Vagina (tissue), 2 donors: Measurements from ENCODE around the gene CASP2. TPM values are rescaled to one million over a fixed set of nuclear protein-coding genes. Genes with fewer than 3 reads are reported as not detected.

ENCODE experiments used
- DNase-seq, 2 donors: peaks; one replicate each; pipeline ENCODE4 v3.0.0-alpha.2; 2017; ENCODE audit errors: extremely low spot score in 2 of 2
- H3K27ac ChIP-seq: fragments of 200-600 bp; sonication (generic); one replicate; pipeline ENCODE4 v1.5.1; 2019
- H3K27me3 ChIP-seq: fragments of 200-600 bp; sonication (generic); one replicate; pipeline ENCODE4 v1.5.1; 2019
- H3K36me3 ChIP-seq, 2 donors: fragments of 200-600 bp; sonication (generic); one replicate each; pipeline ENCODE4 v1.5.1; 2017 to 2019
- H3K4me1 ChIP-seq: fragments of 200-600 bp; sonication (generic); one replicate; pipeline ENCODE4 v1.5.1; 2019
- H3K4me3 ChIP-seq, 2 donors: fragments of 200-600 bp; sonication (generic); 1 replicate in 1 of 2; 2 replicates in 1 of 2; pipeline ENCODE4 v1.5.1; 2016 to 2019
- H3K9me3 ChIP-seq: fragments of 200-600 bp; sonication (generic); one replicate; pipeline ENCODE4 v1.5.1; 2019
- CTCF ChIP-seq, 3 experiments: fragments of 450-650 bp in 2 of 3; fragments of 200-600 bp in 1 of 3; sonication (generic) in 1 of 3; IDR thresholded peaks; one replicate each; pipeline ENCODE4 v1.5.1; 2017 to 2019; ENCODE audit warnings: antibody characterized with exemption in 3 of 3, mild to moderate bottlenecking in 2 of 3, moderate library complexity in 2 of 3
- POLR2A ChIP-seq, 2 donors: fragments of 450-650 bp; IDR thresholded peaks; one replicate each; pipeline ENCODE4 v1.6.1; 2017; ENCODE audit warnings: antibody characterized with exemption in 2 of 2, mild to moderate bottlenecking in 2 of 2, moderate library complexity in 2 of 2
- POLR2AphosphoS5 ChIP-seq, 2 donors: sonication (generic); formaldehyde crosslinking; IDR thresholded peaks; one replicate each; pipeline ENCODE4 v1.9.0; 2017; ENCODE audit warnings: antibody characterized with exemption in 2 of 2, mild to moderate bottlenecking in 2 of 2, low read depth in 1 of 2; ENCODE audit not compliant: insufficient read depth in 1 of 2
- intact Hi-C: fragments of 100-400 bp; cut with DNase I; formaldehyde crosslinking; loops from one replicate; pipeline ENCODE4 v1.15.1; 2023
- total RNA-seq: library from RNA; depleted of rRNA; stranded (reverse); fragments of >200 nt; gene quantifications from one replicate; pipeline ENCODE4 v1.2.3, GENCODE V29; 2016

CASP2 gene
- total RNA-seq, 1 donor from 2014 or later = 24.8 TPM

DNA sequence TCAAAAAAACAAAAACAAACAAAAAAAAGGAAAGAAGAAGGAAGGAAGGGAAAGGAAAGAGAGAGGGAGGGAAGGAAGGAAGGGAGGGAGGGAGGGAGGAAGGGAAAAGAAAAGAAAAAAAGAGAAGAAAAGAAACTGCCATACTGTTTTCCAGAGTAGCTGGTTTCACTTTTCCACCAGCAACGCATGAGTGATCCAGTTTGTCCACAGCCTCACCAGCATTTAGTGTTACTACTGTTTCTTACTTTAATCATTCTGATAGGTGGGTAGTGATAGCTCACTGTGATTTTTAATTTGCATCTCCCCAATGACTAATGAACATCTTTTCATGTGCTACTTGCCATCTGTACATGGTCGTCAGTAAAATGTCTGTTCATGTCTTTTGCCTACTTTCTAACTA is 15.3 kb upstream of the CASP2 start:
- TF ChIP-seq CTCF (IDR thresholded peaks at IDR 0.05) (no peak), POLR2AphosphoS5 (IDR thresholded peaks at IDR 0.05; ENCODE audit: insufficient read depth in 1 of 2, low read depth in 1 of 2) (no peak), POLR2A (IDR thresholded peaks at IDR 0.05) (no peak)
- DNase-seq = no peak

DNA sequence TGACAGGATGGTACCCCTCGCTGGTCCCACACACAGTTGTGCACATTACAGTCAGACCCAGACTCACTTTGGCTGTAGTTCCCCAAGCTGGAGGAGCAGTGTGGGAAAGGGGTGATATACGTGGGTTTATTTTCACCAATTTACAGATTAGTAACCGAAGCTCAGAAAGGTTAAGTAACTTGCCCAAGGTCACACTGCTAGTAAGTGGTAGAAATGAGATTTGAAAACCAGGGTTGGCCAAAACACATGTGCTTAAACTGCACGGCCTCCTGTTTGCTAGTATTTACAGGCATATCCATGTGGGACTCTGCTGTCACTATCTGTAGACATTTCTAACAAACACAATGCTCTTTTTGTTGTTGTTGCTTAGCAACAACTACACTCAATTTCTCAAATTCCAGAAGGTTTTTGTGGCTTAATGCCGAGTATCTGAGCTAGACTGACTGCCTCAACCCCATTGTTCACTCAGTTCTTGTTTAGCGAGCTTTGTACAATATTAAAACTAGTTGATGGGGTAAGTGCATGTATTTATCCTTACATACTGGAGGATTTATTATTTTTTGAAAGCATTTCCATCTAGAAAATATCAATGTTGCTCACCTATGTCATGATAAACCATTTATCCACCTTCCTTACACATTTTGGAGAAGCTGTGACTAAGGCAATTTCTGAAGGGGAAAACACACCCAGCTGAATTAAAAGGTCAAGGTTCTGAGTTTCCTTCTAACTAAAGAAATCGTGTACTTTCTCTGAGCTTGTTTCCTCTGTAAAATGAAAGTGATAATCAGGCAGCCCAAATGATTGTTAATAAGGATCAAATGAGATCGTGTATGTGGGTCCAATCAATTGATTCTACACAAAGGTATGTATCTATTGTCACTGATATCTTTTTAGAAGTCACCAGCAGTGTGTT is 8.7 kb upstream of the CASP2 start:
- TF ChIP-seq CTCF (IDR thresholded peaks at IDR 0.05) (peak in 1 of 3 experiments; percentile 19), POLR2AphosphoS5 (IDR thresholded peaks at IDR 0.05; ENCODE audit: insufficient read depth in 1 of 2, low read depth in 1 of 2) (no peak), POLR2A (IDR thresholded peaks at IDR 0.05) (no peak)
- Histone ChIP-seq H3K36me3 (no peaks in the 10 kb centered on the region), H3K4me3 (no peak overlapping the region), H3K9me3 (no peaks in the 10 kb centered on the region), H3K27ac (no peak overlapping the region), H3K4me1 (peaks cover 7% of the 10 kb centered on the region), H3K27me3 (no peaks in the 10 kb centered on the region)
- no peak for DNase-seq
- intact Hi-C loops = no loop called here

More for the DNA sequence above, 15.3 kb upstream of the CASP2 start:
- H3K27ac ChIP-seq = no peak overlapping the region
- intact Hi-C loops = no loop called here
- H3K27me3 ChIP-seq = no peaks in the 10 kb centered on the region
- peaks cover 0 to 18% of the 10 kb centered on the region in 2 donors for H3K36me3 ChIP-seq
- H3K9me3 ChIP-seq = no peaks in the 10 kb centered on the region
- H3K4me3 ChIP-seq = no peak overlapping the region
- H3K4me1 ChIP-seq = no peaks in the 10 kb centered on the region

GRCh38 chr7:143280160-143280559 is 8.0 kb upstream of the CASP2 start:
- intact Hi-C loops = no loop called here
- H3K27ac ChIP-seq = no peak overlapping the region
- no peaks in the 10 kb centered on the region for H3K9me3 ChIP-seq
- H3K27me3 ChIP-seq = no peaks in the 10 kb centered on the region
- DNase-seq = no peak
- no peak for TF ChIP-seq POLR2AphosphoS5 (IDR thresholded peaks at IDR 0.05; ENCODE audit: insufficient read depth in 1 of 2, low read depth in 1 of 2)
- TF ChIP-seq POLR2A (IDR thresholded peaks at IDR 0.05) = no peak
- TF ChIP-seq CTCF (IDR thresholded peaks at IDR 0.05) = no peak
- H3K36me3 ChIP-seq = no peaks in the 10 kb centered on the region
- peaks cover 7% of the 10 kb centered on the region for H3K4me1 ChIP-seq
- no peak overlapping the region for H3K4me3 ChIP-seq

DNA sequence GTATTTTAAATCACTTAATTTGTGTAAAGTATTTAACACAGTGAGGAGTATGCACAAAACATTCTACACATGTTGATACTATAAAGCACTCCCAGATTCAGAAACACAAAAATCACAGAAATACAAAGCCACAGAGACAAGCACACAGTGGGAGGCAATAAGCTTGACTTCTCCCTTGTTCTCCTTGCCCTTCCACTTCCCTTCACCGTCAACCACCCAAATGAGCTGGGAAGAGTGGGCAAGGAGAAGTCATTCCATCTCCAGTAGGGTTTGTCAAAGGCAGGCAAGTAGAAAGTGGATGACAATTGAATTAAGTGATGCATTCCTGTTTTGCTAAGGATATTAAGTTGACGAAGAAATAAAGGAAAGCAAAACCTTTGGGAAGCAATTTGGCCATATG is 7.6 kb upstream of the CASP2 start:
- Histone ChIP-seq H3K4me3 (no peak overlapping the region), H3K36me3 (no peaks in the 10 kb centered on the region), H3K27ac (no peak overlapping the region), H3K9me3 (no peaks in the 10 kb centered on the region), H3K4me1 (peaks cover 7% of the 10 kb centered on the region), H3K27me3 (no peaks in the 10 kb centered on the region)
- DNase-seq = no peak
- TF ChIP-seq POLR2A (IDR thresholded peaks at IDR 0.05) (no peak), POLR2AphosphoS5 (IDR thresholded peaks at IDR 0.05; ENCODE audit: insufficient read depth in 1 of 2, low read depth in 1 of 2) (no peak), CTCF (IDR thresholded peaks at IDR 0.05) (no peak)
- intact Hi-C loops = no loop called here

- no peaks in the 10 kb centered on the region for H3K36me3 ChIP-seq
- DNase-seq = no peak
- intact Hi-C loops = no loop called here
- H3K27me3 ChIP-seq = no peaks in the 10 kb centered on the region
- H3K27ac ChIP-seq = no peak overlapping the region
- H3K4me1 ChIP-seq = peaks cover 7% of the 10 kb centered on the region
- no peak overlapping the region for H3K4me3 ChIP-seq
- TF ChIP-seq POLR2A (IDR thresholded peaks at IDR 0.05) (no peak), POLR2AphosphoS5 (IDR thresholded peaks at IDR 0.05; ENCODE audit: insufficient read depth in 1 of 2, low read depth in 1 of 2) (no peak), CTCF (IDR thresholded peaks at IDR 0.05) (no peak)
- no peaks in the 10 kb centered on the region for H3K9me3 ChIP-seq
Measured at GRCh38 chr7:143281529-143281928, 6.6 kb upstream of the CASP2 start.
